T follicular helper cell (primary cell): Measurements from ENCODE around the gene CAMK2N2.

Experiments used
- DNase-seq: peaks from one replicate; pipeline ENCODE4 v3.0.0-alpha.2; 2020; ENCODE audit warnings: low read depth

Gene CAMK2N2

DNA sequence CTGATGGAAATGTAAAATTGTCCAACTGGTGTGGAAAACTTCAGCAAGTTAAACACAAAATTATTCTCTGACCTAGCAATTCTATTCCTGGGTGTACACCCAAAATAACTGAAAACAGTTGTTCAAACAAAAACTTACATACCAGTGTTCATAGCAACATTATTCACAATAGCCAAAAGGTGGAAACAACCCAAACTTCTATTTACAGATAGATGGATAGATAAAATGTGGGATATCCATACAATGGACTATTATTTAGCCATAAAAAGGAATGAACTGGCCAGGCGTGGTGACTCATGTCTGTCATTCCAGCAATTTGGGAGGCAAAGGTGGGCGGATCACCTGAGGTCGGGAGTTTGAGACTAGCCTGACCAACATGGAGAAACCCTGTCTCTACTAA lies 38.8 kb downstream of the CAMK2N2 start:
- DNase-seq = no peak

DNA sequence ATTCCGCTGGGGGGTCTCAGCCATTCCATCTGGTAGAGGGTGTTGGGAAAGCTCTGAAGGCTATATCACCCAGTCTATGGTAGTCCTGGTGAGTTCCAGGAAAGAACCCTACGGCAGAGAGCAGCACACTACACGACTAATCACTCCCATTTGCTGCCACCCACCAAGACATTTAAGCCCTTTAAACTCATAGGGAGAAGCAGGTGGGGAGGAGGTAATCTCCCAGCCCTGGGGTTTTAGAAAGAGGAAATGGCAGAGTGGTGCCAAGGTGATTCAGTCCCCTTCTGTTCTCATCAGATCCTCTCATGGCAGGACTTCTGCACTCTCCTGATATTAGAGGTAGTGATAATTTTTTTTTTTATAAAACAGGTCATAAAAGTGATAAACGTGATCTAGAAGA lies 42.5 kb downstream of the CAMK2N2 start:
- no peak for DNase-seq

DNA sequence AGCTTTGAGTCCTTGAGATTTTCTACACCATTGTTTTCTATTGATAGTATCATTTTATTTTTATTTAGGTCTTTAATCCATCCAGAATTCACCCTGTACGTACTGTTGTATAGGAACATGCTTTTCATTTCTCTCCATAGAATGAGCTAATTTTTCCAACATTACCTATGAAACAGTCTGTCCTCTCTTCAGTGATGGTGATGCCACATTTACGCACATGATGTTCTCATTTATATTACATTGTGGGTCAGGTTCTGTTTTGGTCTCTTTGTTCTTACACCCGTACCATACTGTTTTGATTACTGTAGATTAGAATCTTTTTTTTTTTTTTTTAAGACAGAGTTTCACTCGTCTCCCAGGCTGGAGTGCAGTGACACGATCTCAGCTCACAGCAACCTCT lies 49.6 kb downstream of the CAMK2N2 start:
- no peak for DNase-seq

DNA sequence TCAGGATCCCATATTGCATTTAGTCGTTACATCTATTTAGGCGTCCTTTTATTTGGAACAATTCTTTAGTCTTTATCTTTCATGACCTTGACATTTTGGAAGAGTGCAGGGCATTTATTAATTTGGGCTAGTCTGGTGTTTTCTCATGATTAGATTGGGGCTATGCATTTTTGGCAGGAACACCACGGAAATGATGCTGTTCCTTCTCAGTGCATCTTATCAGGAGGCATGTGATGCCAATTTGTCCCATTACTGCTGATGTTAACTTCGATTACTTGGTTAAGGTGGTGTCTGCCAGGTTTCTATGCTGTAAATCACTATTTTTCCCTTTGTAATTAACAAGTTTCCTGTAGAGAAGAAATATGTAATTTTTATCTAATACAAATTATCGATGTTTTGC lies 50.1 kb downstream of the CAMK2N2 start:
- DNase-seq = no peak
